ENCODE data around the gene PPP2R3A.
"Not testable (repeated sequence)": the region's sequence is repeated elsewhere in the genome, so short reads cannot be mapped to it uniquely, and the experiment has no call there.

PPP2R3A gene

GRCh38 chr3:136083641-136084382 lies 118.3 kb downstream of the PPP2R3A start:
- not testable (repeated sequence) for DNase-seq (ENCODE audit: low spot score)

DNA sequence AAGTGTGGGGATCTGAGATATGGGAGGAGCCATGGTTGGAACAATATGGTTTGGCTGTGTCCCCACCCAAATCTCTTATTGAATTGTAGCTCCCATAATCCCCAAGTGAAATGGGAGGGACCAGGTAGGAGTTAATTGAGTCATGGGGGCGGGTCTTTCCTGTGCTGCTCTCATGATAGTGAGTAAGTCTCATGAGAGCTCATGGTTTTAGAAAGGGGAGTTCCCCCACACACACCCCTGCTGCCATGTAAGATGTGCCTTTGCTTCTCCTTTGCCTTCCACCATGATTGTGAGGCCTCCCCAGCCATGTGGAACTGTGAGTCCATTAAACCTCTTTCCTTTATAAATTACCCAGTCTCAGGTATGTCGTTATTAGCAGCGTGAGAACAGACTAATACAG lies 119.5 kb downstream of the PPP2R3A start:
- DNase-seq (ENCODE audit: low spot score) = not testable (repeated sequence)

- no peak for DNase-seq (ENCODE audit: low spot score)
These were observed 128.2 kb downstream of the PPP2R3A start for GRCh38 chr3:136093771-136094170.

DNA sequence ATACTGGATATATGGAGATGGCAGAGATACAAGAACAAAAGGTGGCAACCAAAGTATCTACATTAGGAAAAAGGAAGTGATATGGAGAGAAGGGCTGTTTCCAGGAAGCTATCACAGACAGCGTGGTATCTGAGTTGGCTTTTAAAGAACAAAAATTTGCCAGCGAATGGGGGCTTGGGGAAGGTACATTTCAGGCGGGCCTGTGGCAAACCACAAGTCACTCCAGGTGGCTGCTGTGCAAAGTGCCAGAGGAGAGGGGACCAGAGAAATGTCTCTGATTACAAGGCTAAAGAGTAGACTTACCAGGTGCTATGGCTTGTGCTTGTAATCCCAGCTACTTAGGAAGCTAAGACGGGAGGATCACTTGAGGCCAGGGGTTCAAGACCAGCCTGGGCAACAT lies 139.5 kb downstream of the PPP2R3A start:
- no peak for DNase-seq (ENCODE audit: low spot score)

- no peak for DNase-seq (ENCODE audit: low spot score)
These were observed 140.6 kb downstream of the PPP2R3A start for GRCh38 chr3:136106101-136106500.

DNA sequence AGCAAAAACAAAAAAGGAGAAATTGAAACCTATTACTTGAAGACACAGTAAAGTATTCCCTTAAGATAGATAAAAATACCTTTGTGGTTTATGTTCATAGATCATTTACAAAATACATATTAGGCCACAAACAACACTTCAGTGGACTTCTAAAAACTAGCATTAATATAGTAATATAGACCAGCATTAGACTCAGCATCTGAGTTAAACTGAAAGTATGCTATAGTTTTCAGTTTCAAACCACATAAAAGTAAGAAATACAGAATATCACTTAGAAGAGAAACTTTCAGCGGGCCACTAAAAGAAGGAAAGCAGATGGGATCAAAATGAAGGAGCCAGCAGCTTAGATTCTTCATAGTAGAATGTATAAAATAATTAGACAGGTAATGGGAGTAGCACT lies 144.0 kb downstream of the PPP2R3A start:
- DNase-seq (ENCODE audit: low spot score) = no peak

GRCh38 chr3:136110481-136110880 lies 145.0 kb downstream of the PPP2R3A start:
- no peak for DNase-seq (ENCODE audit: low spot score)

GRCh38 chr3:136114421-136114820 lies 148.9 kb downstream of the PPP2R3A start:
- DNase-seq (ENCODE audit: low spot score) = no peak

DNA sequence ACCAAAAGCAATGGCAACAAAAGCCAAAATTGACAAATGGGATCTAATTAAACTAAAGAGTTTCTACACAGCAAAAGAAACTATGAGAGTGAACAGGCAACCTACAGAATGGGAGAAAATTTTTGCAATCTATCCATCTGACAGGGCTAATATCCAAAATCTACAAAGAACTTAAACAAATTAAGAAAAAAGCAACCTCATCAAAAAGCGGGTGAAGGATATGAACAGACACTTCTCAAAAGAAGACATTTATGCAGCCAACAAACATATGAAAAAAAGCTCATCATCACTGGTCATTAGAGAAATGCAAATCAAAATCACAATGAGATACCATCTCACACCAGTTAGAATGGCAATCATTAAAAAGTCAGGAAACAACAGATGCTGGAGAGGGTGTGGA lies 153.8 kb downstream of the PPP2R3A start:
- not testable (repeated sequence) for DNase-seq (ENCODE audit: low spot score)

GRCh38 chr3:136119783-136120182 lies 154.3 kb downstream of the PPP2R3A start:
- not testable (repeated sequence) for DNase-seq (ENCODE audit: low spot score)

GRCh38 chr3:136120373-136121348 lies 155.1 kb downstream of the PPP2R3A start:
- DNase-seq (ENCODE audit: low spot score) = no peak

DNA sequence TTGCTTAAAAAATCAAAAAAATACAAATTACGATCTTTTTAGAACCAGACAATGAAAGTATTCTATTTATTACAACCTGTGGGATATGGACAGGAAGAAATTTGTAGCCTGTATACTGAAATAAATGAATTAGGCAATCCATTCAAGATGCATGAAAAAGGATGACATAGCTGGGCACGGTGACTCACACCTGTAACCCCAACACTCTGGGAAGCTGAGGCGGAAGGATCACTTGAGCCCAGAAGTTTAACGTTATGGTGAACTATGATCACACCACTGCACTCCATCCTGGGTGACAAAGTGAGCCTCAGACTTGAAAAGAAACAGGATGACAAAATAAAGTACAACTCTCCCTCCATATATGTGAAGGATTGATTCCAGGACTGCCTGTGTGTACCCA lies 156.5 kb downstream of the PPP2R3A start:
- no peak for DNase-seq (ENCODE audit: low spot score)

- DNase-seq (ENCODE audit: low spot score) = not testable (repeated sequence)
These were observed 166.1 kb downstream of the PPP2R3A start for GRCh38 chr3:136131647-136132046.

GRCh38 chr3:136134091-136134490 lies 168.6 kb downstream of the PPP2R3A start:
- no peak for DNase-seq (ENCODE audit: low spot score)

GRCh38 chr3:136135039-136135802 lies 169.7 kb downstream of the PPP2R3A start:
- no peak for DNase-seq (ENCODE audit: low spot score)

DNA sequence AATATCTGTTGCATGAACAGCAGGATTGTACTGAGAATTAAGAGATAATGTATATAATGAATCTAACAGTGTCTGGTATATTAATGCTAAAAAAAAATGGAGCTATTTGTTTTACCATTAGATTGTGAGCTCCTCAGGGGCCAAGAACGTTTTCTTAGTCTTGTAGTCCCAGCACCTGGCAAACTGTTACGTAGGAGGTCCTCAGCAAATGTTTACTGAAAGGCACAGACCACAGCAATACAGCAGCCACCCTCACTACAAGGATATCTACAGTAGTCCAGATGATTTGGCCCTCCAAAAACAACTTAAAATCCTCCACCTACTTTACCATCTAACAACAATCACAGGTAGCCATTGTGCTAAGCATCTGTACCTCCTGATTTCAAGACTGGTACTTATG lies 170.9 kb downstream of the PPP2R3A start:
- DNase-seq (ENCODE audit: low spot score) = no peak

DNA sequence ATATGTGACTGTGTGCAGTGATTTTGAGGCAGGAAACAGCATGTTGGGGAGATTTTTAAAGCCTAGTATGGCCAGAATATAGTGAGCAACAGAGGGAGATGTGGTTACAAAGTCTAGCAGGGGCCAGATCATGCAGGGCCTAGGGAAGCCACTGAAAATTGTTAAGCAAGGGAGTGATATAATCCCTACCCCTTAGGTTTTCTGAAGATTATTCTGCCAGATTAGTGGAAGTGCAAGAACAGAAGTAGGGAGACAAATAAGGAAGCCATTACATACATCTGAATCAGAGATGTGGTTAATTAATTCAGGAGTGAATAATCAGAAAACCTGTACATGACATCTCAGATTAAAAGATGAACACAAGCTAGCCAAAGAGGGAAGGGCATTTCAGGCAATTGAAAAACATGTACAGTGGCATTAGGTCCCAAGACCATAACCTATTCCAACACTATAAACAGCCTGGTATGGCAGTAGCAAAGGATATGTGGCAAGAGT lies 175.8 kb downstream of the PPP2R3A start:
- DNase-seq (ENCODE audit: low spot score) = no peak

- DNase-seq (ENCODE audit: low spot score) = no peak
These were observed 176.4 kb downstream of the PPP2R3A start for GRCh38 chr3:136141891-136142290.

DNA sequence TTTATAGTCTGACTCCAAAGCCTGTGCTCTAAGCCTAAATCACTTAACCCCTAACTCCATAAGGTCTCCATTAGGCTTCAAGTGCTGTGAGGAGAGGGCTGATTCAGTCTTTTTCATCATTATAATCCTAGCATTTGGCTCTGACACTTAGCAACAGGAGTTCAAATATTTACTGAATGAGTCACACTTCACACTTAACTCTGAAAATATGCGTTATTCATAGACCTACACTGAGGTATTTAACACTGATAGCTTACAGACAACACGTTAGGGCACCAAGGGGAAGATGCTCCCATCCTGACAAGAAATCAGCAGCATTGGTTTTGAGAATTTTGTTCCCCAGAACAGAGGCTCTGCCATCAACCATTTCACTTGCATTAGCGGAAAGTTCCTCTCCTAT lies 177.1 kb downstream of the PPP2R3A start:
- peak; percentile 78 for DNase-seq (ENCODE audit: low spot score)

DNA sequence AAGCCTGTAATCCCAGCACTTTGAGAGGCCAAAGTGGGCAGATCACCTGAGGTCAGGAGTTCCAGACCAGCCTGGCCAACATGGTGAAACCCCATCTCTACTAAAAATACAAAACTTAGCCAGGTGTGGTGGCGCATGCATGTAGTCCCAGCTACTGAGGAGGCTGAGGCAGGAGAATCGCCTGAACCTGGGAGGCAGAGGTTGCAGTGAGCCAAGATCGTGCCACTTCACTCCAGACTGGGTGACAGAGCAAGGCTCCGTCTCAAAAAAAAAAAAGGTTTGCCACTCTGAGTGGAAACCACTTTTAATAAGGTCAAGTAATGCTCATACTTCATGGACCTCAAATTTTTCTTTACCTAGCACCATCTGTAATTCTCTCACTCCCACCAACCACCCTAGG lies 178.9 kb downstream of the PPP2R3A start:
- not testable (repeated sequence) for DNase-seq (ENCODE audit: low spot score)

GRCh38 chr3:136146981-136147729 lies 181.6 kb downstream of the PPP2R3A start:
- DNase-seq (ENCODE audit: low spot score) = no peak
